Activated CD4-positive, alpha-beta memory T cell treated with anti-CD3 and anti-CD28 coated beads for 36 hours (primary cell): ENCODE measurements around the gene GALC. TPM values are rescaled to one million over a fixed set of nuclear protein-coding genes. Genes with fewer than 3 reads are reported as not detected.

Experiments
- CTCF ChIA-PET: fragments of 350-600 bp; sonication (Branson Sonifier 250); formaldehyde crosslinking; loops from one replicate; lab custom pipeline; 2021; ENCODE audit warnings: antibody characterized with exemption, inconsistent platforms; lab: Charles Lee
- POLR2A ChIA-PET: fragments of 350-600 bp; sonication (Branson Sonifier 250); formaldehyde crosslinking; loops from one replicate; lab custom pipeline; 2021; ENCODE audit warnings: antibody characterized with exemption; lab: Charles Lee
- DNase-seq: peaks from one replicate; pipeline ENCODE4 v3.0.0-alpha.2; 2020
- H3K27ac Mint-ChIP-seq: one replicate; pipeline ENCODE4 v1.8.0; 2021; ENCODE audit warnings: mixed read lengths
- H3K27me3 Mint-ChIP-seq: one replicate; pipeline ENCODE4 v1.8.0; 2021; ENCODE audit warnings: mixed read lengths
- H3K36me3 Mint-ChIP-seq: one replicate; pipeline ENCODE4 v1.8.0; 2021; ENCODE audit warnings: mixed read lengths
- H3K4me1 Mint-ChIP-seq: one replicate; pipeline ENCODE4 v1.8.0; 2021; ENCODE audit warnings: low read depth, mixed read lengths
- H3K4me3 Mint-ChIP-seq: one replicate; pipeline ENCODE4 v1.8.0; 2021; ENCODE audit warnings: mild to moderate bottlenecking, mixed read lengths
- H3K9me3 Mint-ChIP-seq: one replicate; pipeline ENCODE4 v1.8.0; 2021; ENCODE audit warnings: mixed read lengths
- intact Hi-C: fragments of 100-400 bp; cut with micrococcal nuclease; formaldehyde crosslinking; loops from one replicate; pipeline ENCODE4 v1.15.1; 2023
- total RNA-seq, 2 experiments: library from RNA; stranded (reverse); gene quantifications; one replicate each; pipeline ENCODE4 v1.2.3, GENCODE V29; 2021

Gene GALC
- total RNA-seq, 2 experiments from 2014 or later = 14.4 to 14.7 TPM

DNA sequence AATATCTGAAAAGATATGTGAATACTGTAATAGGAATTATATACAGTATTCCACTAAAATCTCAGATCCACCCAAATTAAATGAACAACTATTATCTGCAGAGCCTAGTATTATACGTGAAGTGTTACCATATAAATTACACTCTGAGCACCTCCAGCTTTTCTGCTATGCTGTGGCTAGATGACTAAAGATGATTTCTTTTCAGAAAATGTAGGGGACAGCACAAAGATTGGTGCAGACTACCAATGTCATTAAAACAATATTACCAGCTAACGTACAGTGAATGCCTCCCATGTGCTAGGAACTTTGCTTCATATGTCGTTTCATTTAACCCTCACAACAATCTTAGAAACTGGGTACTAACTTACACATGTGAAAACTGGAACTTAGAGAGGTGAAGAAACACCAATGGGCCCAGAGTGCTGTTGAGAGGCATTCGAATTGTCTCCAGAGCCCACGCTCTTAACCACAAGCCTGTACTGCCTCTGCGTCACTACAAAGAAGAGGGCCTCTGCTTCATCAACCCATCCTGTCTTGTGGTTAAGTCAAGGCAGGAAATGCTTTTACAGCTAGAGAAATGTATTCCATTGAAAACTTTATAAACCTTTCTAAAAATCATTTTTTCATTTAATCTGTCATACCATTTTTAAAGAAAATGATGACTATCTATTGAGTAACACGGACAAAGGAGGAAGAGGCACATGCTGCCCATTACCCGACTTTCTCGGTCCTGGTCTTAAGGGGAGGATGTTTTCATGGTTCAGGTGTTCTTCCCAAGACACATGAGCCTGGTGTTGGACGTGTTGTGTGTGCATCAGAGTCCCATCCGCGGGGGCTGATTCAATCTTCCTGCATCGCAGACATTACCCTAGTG, 13.2 kb upstream of the GALC start:
- DNase-seq = peak; percentile 83
- POLR2A ChIA-PET = interaction anchor here (1.0 to 4.5 kb wide), 4 partner anchors 11 to 38 kb away, joined by 3 to 88 read pairs (median 3); partner anchors contain the start of gene GALC
- peaks cover 59% of the 10 kb centered on the region for H3K4me1 Mint-ChIP-seq

DNA sequence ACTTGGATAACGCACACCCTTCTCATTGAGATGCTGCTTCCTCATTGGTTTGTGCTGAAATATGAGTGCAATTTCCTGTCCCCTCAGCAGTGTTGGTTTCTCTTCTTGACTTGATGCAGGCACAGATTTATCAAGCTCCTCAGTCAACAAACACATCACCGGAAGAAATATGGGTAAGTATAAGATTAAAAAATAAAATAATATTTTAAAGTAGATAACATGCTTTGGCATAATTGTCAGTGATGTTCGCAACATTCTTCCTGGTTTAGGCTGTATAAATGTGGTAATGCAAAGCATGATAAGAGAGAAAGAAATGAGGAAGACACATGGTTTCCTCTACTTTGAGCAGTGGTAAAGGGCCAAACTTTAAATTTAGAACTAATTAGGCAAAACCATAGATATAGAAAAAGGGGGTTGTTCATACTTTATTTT, 12.1 kb upstream of the GALC start, which contains the start of gene GPR65:
Gene GPR65 (plus strand): TSS at position 86 of the 432 bp plus-strand sequence. CDS start 5,713 bp downstream, outside the sequence.
- H3K36me3 Mint-ChIP-seq = peaks cover 14% of the 10 kb centered on the region
- peak within 1 kb of the TSS; percentile 75 for H3K4me3 Mint-ChIP-seq
- peak within 1 kb of the TSS; percentile 87 for H3K27ac Mint-ChIP-seq
- DNase-seq = peak; percentile 53
- no peaks in the 10 kb centered on the region for H3K9me3 Mint-ChIP-seq
- POLR2A ChIA-PET = interaction anchor here (1.1 to 4.5 kb wide), 3 partner anchors 11 to 39 kb away, joined by 3 to 88 read pairs (median 3); partner anchors contain the start of gene GALC
- CTCF ChIA-PET = interaction anchor here (1.1 to 3.2 kb wide), 3 partner anchors 10 to 164 kb away, joined by 4 to 20 read pairs (median 16); partner anchors contain the start of gene GALC
- H3K27me3 Mint-ChIP-seq = no peaks in the 10 kb centered on the region
- intact Hi-C loops = loop anchor here (5.0 to 10.0 kb wide), 4 partner anchors 380 to 1610 kb away; partner anchors contain the start of genes EML5, SPATA7 and ZC3H14
- H3K4me1 Mint-ChIP-seq = peaks cover 47% of the 10 kb centered on the region

More for the DNA sequence above, 13.2 kb upstream of the GALC start:
- H3K4me3 Mint-ChIP-seq = peak overlapping the region; percentile 73
- H3K36me3 Mint-ChIP-seq = peaks cover 26% of the 10 kb centered on the region
- no peaks in the 10 kb centered on the region for H3K9me3 Mint-ChIP-seq
- CTCF ChIA-PET = interaction anchor here (1.1 to 3.2 kb wide), 3 partner anchors 11 to 162 kb away, joined by 4 to 20 read pairs (median 16); partner anchors contain the start of gene GALC
- H3K27ac Mint-ChIP-seq = peak overlapping the region; percentile 87
- no peaks in the 10 kb centered on the region for H3K27me3 Mint-ChIP-seq
- intact Hi-C loops = loop anchor here (1.0 to 10.0 kb wide), 7 partner anchors 13 to 1609 kb away; partner anchors contain the start of genes EML5, GALC, SPATA7 and ZC3H14

DNA sequence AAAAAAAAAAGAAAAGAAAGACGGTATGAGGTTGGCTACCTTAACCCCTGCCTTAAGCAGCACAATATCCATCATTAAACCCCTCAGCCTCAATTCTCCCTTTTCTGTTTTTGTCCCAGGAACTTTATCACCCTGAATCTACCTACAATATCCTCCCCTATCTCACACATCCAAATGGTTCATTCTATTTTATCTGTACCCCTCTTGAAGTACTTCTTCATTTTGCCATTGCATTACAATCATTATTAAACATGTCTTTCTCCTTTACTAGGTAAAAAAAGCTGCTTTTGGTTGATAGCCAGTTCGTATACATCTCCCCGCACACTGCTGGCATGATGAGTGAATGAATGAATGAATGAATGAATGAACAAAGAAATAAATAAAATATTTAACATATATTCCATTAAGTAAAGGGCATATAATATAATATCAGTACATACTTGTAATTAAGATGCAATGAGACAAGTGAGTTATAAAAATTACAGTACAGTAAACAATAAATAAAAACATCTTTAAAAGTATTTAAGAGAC, 11.6 kb upstream of the GALC start:
- Mint-ChIP-seq H3K27me3 (no peaks in the 10 kb centered on the region), H3K27ac (peak overlapping the region; percentile 87), H3K4me1 (peaks cover 44% of the 10 kb centered on the region), H3K36me3 (peaks cover 12% of the 10 kb centered on the region), H3K4me3 (peak overlapping the region; percentile 75), H3K9me3 (no peaks in the 10 kb centered on the region)
- intact Hi-C loops = loop anchor here (5.0 to 10.0 kb wide), 4 partner anchors 380 to 1610 kb away; partner anchors contain the start of genes EML5, SPATA7 and ZC3H14
- POLR2A ChIA-PET = interaction anchor here (1.4 to 4.5 kb wide), 2 partner anchors 11 to 22 kb away, joined by 3 to 88 read pairs; partner anchors contain the start of gene GALC
- DNase-seq = no peak
- CTCF ChIA-PET = interaction anchor here (1.1 to 3.2 kb wide), 3 partner anchors 9 to 164 kb away, joined by 4 to 20 read pairs (median 16); partner anchors contain the start of gene GALC

DNA sequence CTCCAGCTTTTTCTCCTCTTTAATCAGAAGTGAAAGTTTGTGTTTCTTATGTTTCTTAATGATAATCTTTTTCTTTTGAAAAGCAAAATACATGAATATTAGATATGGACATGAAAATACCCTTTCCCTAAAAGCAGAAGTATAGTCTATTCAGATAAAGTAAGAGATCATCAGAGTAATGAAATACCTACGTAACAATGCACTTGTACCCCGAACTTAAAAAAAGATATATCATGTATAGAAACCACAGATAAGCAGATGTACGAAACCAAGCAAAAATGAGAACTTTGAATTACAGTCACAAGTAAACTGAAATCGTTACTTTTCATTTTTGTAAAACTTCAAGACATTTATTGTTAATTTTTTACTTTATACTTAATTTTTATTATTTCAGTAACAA, 10.4 kb upstream of the GALC start:
- Mint-ChIP-seq H3K36me3 (peaks cover 6% of the 10 kb centered on the region), H3K27ac (no peak overlapping the region), H3K4me3 (no peak overlapping the region), H3K27me3 (no peaks in the 10 kb centered on the region), H3K4me1 (peaks cover 40% of the 10 kb centered on the region), H3K9me3 (no peaks in the 10 kb centered on the region)
- POLR2A ChIA-PET = no interaction called here
- intact Hi-C loops = loop anchor here (10.0 kb wide), 2 partner anchors 381 to 1611 kb away; partner anchors contain the start of gene SPATA7
- no peak for DNase-seq
- CTCF ChIA-PET = interaction anchor here (1.2 kb wide), 1 partner anchor 10 kb away, joined by 6 read pairs; the partner anchor contains the start of gene GALC

DNA sequence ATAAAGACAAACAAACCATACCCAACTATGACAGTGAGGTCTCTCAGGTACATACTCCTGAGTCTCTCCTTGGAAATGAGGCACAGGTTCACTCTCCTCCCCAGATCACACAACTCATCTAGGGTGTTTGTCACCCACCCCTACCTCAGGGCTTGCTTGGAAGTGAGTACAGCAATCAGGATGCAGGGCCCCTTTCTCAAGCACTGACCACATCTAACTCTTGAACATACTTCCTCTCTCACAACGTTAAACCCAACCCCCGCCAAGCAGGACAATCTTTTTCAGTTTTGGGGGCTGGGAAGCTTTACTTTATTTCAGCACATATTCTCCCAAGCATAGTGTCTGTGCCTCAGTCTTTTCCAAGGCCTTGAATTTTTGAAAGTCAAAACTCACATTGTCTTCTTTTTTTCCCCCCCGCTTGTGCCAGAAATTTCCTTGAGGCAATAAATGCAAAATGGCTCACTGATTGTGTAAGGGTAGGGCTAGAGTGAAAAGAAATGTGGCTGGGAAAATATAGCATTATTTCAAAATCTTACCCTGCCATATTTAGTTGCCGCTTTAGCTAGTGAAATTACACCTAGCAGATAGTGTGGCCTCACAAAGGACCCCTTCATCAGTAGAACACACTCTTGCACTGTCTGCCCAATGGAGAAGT, 9.6 kb upstream of the GALC start:
- CTCF ChIA-PET = no interaction called here
- peak; percentile 36 for DNase-seq
- POLR2A ChIA-PET = interaction anchor here (1.8 kb wide), 1 partner anchor 9 kb away, joined by 6 read pairs; the partner anchor contains the start of gene GALC
- Mint-ChIP-seq H3K27me3 (no peaks in the 10 kb centered on the region), H3K36me3 (peaks cover 2% of the 10 kb centered on the region), H3K4me3 (no peak overlapping the region), H3K4me1 (peaks cover 35% of the 10 kb centered on the region), H3K9me3 (no peaks in the 10 kb centered on the region), H3K27ac (peak overlapping the region; percentile 49)
- intact Hi-C loops = loop anchor here (10.0 kb wide), 2 partner anchors 382 to 1612 kb away; partner anchors contain the start of gene SPATA7

DNA sequence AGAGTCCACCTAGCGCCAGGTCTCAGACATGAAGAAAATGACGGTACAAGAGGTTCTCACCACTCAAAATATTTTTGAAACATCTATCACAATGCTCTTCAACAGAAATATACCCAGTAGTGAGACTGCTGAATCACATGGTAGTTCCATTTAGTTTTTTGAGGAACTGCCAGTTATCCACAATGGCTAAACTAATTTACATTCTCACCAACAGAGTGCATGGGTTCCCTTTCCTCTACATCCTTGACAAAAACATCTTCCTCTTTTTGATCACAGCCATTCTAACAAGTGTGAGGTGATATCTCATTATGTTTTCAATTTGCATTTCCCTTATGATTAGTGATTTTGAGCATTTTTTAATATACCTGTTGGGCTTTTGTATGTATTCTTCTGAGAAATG, 6.3 kb upstream of the GALC start:
- ChIA-PET POLR2A (no interaction called here), CTCF (interaction anchor here (1.0 kb wide), 1 partner anchor 170 kb away, joined by 3 read pairs; no protein-coding TSS in a partner anchor)
- Mint-ChIP-seq H3K4me1 (peaks cover 41% of the 10 kb centered on the region), H3K9me3 (no peaks in the 10 kb centered on the region), H3K27me3 (no peaks in the 10 kb centered on the region), H3K36me3 (no peaks in the 10 kb centered on the region), H3K27ac (no peak overlapping the region), H3K4me3 (no peak overlapping the region)
- intact Hi-C loops = no loop called here
- no peak for DNase-seq

DNA sequence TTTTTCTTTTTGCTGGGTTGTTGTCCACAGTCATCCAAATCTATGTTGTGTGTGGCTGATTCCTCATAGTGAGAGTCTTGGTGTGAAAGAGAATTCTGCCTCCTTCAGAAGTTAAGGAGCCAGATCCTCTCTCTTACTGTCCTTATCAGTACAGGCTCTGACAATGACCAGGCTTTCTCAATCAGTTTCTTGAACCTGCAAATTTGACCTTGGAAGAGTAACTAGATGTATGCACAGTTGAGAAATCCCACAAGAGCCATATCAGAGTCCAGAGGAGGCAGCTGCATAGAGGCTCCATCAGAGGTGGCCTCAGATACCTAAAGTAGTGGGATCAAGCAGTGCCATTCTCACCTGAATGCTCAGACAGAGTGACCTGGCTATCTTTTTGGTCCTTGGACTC, 5.5 kb upstream of the GALC start:
- no peak overlapping the region for H3K27ac Mint-ChIP-seq
- H3K4me1 Mint-ChIP-seq = peaks cover 45% of the 10 kb centered on the region
- H3K36me3 Mint-ChIP-seq = no peaks in the 10 kb centered on the region
- no peaks in the 10 kb centered on the region for H3K27me3 Mint-ChIP-seq
- POLR2A ChIA-PET = no interaction called here
- intact Hi-C loops = no loop called here
- H3K9me3 Mint-ChIP-seq = no peaks in the 10 kb centered on the region
- no peak for DNase-seq
- CTCF ChIA-PET = no interaction called here
- no peak overlapping the region for H3K4me3 Mint-ChIP-seq

DNA sequence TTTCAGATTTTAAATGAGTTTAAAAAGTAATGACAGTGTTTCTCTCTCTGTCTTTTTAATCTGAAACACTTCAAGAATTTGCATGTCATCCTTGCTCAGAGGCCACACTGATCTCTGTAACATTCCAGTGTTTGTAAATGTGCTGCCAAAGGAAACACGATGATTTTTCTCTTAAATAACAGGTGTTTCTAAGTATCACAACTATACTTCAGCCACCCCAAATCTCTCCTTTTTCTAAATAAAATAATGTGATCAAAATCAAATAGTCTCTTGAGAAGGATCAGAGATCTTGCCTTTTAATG, 3.3 kb upstream of the GALC start:
- Mint-ChIP-seq H3K36me3 (no peaks in the 10 kb centered on the region), H3K27me3 (no peaks in the 10 kb centered on the region), H3K27ac (no peak overlapping the region), H3K9me3 (no peaks in the 10 kb centered on the region), H3K4me1 (peaks cover 44% of the 10 kb centered on the region), H3K4me3 (no peak overlapping the region)
- intact Hi-C loops = no loop called here
- POLR2A ChIA-PET = interaction anchor here (5.4 kb wide), 1 partner anchor 10 kb away, joined by 88 read pairs; the partner anchor contains the start of gene GPR65
- DNase-seq = no peak
- CTCF ChIA-PET = interaction anchor here (2.4 kb wide), 1 partner anchor 10 kb away, joined by 20 read pairs; the partner anchor contains the start of gene GPR65

DNA sequence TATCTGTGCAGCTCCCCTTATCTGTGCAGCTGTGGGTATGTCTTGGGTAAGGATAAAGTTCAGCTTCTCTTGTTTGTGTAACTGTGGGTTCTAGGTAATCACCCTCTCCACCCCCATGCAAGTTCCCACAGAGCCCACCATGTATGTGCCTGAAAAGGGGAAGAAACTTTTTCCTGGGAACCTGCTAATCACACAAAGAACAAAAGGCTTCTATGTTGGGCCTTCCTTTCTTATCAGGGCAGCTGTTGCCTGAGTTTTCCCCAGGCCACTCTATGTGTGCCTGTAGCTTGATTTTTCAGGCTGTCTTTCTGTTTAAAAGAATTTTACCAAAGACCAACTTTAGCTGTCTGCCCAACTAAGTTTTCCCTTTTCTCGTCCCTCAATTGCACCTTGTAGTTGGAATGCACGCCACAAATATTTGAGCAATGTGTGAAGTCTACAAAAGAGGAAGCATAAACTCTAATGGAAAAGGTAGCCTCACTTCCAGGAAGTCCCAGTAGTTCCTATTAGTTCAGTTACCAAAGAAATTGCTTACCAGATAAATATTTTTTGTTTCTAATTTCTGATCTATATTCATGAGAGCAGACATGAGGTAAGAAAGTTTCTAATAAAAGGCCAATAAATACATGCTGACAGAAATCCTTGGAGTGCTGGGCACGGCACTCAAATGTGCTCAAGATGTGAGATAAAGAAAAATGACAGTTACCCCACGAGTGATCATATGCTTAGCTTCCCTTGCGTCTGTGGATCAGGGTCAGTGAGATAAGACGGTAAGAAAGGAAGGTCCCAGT, 2.7 kb upstream of the GALC start:
- intact Hi-C loops = loop anchor here (2.0 kb wide), 1 partner anchor 33 kb away; no protein-coding TSS in a partner anchor
- Mint-ChIP-seq H3K27me3 (no peaks in the 10 kb centered on the region), H3K9me3 (no peaks in the 10 kb centered on the region), H3K27ac (peak overlapping the region; percentile 96), H3K36me3 (no peaks in the 10 kb centered on the region), H3K4me3 (no peak overlapping the region), H3K4me1 (peaks cover 47% of the 10 kb centered on the region)
- DNase-seq = no peak
- POLR2A ChIA-PET = interaction anchor here (0.9 to 5.4 kb wide), 2 partner anchors 10 to 43 kb away, joined by 3 to 88 read pairs; partner anchors contain the start of gene GPR65
- CTCF ChIA-PET = interaction anchor here (0.9 to 2.4 kb wide), 6 partner anchors 10 to 173 kb away, joined by 3 to 20 read pairs (median 4); partner anchors contain the start of gene GPR65

DNA sequence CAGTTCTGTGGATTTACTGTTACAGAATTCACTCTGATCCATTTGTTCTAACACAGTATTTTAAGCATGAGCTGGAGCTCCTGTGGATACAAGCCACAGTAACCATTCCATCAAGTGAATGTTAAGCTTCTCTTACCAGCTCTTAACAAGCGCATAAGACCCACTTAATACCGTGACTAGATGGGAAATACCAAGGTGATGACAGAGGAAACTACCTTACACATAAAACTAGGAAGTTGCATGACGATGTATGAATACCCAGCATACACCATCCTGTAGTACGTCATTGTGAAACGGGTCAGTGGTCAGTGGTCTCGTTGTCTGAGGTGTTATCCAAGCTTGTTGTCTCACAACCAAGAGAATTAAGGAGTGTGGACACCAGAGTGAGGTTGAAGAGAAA, 2.0 kb upstream of the GALC start:
- Mint-ChIP-seq H3K9me3 (no peaks in the 10 kb centered on the region), H3K36me3 (no peaks in the 10 kb centered on the region), H3K27ac (peak overlapping the region; percentile 96), H3K27me3 (no peaks in the 10 kb centered on the region), H3K4me3 (peak overlapping the region; percentile 1), H3K4me1 (peaks cover 50% of the 10 kb centered on the region)
- intact Hi-C loops = loop anchor here (2.0 to 5.0 kb wide), 2 partner anchors 34 to 797 kb away; partner anchors contain the start of gene EML5
- ChIA-PET POLR2A (interaction anchor here (0.9 to 5.4 kb wide), 2 partner anchors 11 to 44 kb away, joined by 3 to 88 read pairs; partner anchors contain the start of gene GPR65), CTCF (interaction anchor here (0.6 to 2.4 kb wide), 9 partner anchors 11 to 174 kb away, joined by 3 to 20 read pairs (median 4); partner anchors contain the start of gene GPR65)
- DNase-seq = peak; percentile 70
